GM12892 (cell line): Measurements from ENCODE around the gene MBD1. TPM values are rescaled to one million over a fixed set of nuclear protein-coding genes. Genes with fewer than 3 reads are reported as not detected.
"Not testable (repeated sequence)": the region's sequence is repeated elsewhere in the genome, so short reads cannot be mapped to it uniquely, and the experiment has no call there.

Experiments used
- DNase-seq: peaks from one replicate; pipeline ENCODE4 v3.0.0; 2011; ENCODE audit not compliant: insufficient read length
- FAIRE-seq: peaks from 2 replicates; lab custom pipeline; 2011; peaks lifted over from hg19 to GRCh38; lab: Jason Lieb, UNC
- POLR2A ChIP-seq: IDR thresholded peaks from 2 replicates; pipeline ENCODE4 v1.6.1; 2011; ENCODE audit warnings: low read depth, low read length, control low read depth
- POLR2AphosphoS5 ChIP-seq: IDR thresholded peaks from 2 replicates; pipeline ENCODE4 v1.6.1; 2011; ENCODE audit warnings: low read depth, low read length, control low read depth
- TAF1 ChIP-seq: IDR thresholded peaks from 2 replicates; pipeline ENCODE4 v1.6.1; 2011; ENCODE audit warnings: low read depth, mild to moderate bottlenecking, control low read depth, low read length, borderline replicate concordance
- polyA plus RNA-seq: library from polyadenylated mRNA; unstranded; fragments of >200 nt; gene quantifications from one replicate; pipeline ENCODE4 v1.2.1, GENCODE V29; 2012; ENCODE audit warnings: missing spikeins, inconsistent platforms; ENCODE audit not compliant: missing spikeins

MBD1 gene, protein sequence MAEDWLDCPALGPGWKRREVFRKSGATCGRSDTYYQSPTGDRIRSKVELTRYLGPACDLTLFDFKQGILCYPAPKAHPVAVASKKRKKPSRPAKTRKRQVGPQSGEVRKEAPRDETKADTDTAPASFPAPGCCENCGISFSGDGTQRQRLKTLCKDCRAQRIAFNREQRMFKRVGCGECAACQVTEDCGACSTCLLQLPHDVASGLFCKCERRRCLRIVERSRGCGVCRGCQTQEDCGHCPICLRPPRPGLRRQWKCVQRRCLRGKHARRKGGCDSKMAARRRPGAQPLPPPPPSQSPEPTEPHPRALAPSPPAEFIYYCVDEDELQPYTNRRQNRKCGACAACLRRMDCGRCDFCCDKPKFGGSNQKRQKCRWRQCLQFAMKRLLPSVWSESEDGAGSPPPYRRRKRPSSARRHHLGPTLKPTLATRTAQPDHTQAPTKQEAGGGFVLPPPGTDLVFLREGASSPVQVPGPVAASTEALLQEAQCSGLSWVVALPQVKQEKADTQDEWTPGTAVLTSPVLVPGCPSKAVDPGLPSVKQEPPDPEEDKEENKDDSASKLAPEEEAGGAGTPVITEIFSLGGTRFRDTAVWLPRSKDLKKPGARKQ
- polyA plus RNA-seq = 47.7 TPM

DNA sequence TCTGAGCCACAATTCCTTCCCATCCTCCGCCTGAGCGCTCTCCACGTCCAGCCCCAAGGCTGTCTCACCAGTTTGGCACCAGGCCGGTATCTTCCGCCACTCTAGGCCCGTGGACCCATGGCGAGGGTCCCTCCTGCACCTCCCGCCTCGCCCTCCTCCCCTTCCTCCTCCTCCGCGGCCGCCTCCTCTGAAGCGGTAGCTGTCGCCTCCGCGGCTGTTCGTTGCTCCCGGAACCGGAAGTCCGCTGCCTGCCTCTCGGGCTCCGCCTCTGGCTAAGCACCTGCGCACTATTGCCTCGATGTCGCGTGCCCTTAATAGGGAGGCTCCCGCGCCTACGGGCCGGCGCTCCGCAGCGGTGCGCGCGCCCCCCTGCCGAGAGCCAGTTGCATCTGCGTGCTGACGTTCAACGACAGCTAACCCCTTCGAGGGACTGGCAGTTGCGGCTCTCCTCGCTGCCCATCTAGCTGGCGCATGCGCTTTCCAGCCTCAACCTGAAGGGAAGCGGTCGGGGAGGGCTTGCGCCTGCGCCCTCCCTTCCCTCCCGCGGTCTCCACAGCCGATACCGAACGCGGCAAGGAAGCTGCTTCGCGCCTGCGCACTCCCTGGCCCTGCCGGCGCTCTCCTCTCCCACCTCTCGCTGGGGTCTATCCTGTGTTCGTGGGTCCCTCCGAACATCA is at the start of gene MBD1:
MBD1 (minus strand) TSS at position 229 of the 677 bp plus-strand sequence. CDS start 1,531 bp downstream, outside the sequence.
- DNase-seq (peak; percentile 97), FAIRE-seq (peak; percentile 100)
- TF ChIP-seq POLR2AphosphoS5 (peak; percentile 97), TAF1 (0 out of 2 replicates have a peak, but pooled peaks have one; percentile 56), POLR2A (peak; percentile 98)

DNA sequence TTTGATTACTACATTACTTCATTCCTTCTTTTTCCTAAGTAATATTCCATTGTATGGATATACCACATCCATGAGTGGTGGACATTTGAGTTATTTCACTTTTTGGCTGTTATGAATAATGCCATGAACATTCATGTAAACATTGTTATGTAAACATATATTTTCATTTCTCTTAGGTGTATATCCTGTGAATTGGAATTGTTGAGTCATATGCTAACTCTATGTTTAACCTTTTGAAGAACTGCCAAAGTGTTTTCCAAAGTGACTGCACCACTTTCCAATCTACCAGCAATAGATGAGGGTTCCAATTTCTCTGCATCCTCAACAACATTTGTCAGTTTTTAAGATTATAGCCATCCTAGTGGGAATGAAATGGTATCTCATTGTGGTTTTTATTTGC is 48.9 kb upstream of the MBD1 start:
- FAIRE-seq = no peak
- no peak for TF ChIP-seq POLR2AphosphoS5
- TF ChIP-seq POLR2A = no peak
- no peak for TF ChIP-seq TAF1
- no peak for DNase-seq

DNA sequence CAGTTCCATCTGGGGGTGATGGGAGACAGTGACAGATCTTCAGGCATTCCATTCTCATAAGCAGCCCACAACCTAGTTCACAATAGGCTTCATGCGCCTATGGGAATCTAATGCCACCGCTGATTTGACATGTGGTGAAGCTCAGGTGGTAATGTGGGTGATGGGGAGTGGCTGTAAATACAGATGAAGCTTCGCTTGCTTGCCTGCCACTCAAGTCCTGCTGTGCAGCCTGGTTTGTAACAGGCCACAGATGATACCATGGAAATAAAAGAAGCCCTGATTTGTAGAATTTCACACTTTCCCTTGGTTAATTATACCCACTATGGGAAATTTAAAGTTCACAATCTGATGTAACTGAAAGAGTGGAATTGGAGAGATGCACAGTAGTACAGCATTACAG is 46.7 kb upstream of the MBD1 start:
- FAIRE-seq (no peak), DNase-seq (no peak)
- no peak for TF ChIP-seq TAF1
- TF ChIP-seq POLR2AphosphoS5 = no peak
- no peak for TF ChIP-seq POLR2A

DNA sequence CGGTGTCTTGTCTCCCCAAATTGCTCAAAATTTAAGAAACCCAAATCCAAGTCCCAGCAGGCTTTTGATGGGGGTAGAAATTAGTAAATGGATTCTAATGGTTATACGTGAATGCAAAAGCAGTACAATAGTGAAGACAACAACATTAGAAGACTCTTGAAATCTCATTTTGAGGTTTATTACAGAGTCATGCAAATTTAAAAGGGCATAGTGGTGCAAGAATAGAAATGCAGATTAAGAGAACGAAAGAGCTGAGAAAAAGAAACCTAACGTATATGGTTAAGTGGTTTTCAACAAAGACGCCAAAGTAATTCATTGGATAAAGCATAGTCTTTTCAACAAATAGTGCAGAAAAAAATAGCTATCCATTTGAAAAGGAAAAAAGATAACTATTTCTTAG is 39.4 kb upstream of the MBD1 start:
- FAIRE-seq (peak; percentile 66), DNase-seq (no peak)
- no peak for TF ChIP-seq TAF1
- TF ChIP-seq POLR2AphosphoS5 = no peak
- TF ChIP-seq POLR2A = no peak

DNA sequence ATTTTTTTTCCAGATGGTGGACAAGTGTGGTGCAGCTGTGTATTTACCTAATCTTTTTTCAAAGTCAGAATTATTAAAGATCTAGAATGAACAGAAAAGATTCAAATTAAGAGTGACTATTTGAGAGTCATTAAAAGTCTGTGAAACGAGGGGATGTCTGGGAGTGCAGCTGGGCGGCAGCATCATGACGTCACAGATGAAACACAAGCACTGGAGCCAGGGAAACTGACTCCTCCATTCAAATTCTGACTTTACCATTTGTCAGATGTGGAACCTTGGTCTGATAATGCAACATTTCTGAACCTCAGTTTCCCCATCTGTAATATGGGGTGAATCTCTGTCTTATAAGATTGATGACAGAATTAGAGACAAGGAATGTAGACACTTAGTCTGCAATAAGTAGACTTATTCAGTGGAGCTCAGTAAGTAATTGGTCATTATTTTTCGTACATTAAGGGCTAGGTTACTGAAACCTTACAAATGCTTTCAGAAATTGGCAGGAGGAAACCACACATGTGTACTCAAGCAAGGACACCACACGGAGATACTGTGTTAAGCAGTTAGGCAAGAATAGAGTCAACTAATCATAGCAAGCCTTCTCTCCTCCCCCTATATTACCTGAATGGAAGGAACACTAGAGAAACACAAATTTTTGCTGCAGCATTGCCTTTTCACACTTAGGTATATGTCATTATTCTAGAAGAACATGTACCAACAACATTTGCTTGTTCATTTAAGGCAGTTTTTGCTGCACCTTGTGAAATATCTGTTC is 34.0 kb upstream of the MBD1 start:
- DNase-seq = peak; percentile 19
- FAIRE-seq = peak; percentile 97

DNA sequence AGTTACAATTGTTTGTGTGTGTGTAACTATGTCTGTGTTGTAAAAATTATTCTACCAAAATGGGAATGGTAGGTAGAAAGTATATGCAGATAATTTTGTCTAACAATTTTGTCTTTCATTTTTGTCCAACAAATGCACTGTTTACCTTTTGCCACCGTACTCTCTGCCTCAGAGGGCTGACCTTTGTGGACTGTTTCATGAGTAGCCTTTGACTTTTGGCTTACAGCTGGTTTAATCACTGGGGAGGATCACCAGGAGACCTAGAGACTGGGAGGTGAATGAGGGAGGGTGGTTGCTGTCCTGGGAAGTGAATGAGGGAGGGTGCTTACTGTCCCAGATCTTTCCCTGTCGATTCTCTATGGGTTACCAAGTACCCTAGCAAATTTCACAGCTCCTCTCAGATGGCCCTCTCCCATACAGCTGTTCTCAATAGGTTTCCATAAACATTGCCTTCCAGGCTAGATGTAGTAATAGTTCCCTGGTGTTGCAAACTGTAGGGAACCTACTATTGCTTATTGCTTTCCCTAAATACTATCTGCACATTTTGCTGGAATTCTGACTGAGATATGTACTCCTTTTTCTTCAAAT is 32.6 kb upstream of the MBD1 start:
- DNase-seq (no peak), FAIRE-seq (peak; percentile 87)
- no peak for TF ChIP-seq TAF1
- no peak for TF ChIP-seq POLR2AphosphoS5
- TF ChIP-seq POLR2A = no peak

More for the DNA sequence above, 34.0 kb upstream of the MBD1 start:
- TF ChIP-seq POLR2A = no peak
- no peak for TF ChIP-seq TAF1
- no peak for TF ChIP-seq POLR2AphosphoS5

DNA sequence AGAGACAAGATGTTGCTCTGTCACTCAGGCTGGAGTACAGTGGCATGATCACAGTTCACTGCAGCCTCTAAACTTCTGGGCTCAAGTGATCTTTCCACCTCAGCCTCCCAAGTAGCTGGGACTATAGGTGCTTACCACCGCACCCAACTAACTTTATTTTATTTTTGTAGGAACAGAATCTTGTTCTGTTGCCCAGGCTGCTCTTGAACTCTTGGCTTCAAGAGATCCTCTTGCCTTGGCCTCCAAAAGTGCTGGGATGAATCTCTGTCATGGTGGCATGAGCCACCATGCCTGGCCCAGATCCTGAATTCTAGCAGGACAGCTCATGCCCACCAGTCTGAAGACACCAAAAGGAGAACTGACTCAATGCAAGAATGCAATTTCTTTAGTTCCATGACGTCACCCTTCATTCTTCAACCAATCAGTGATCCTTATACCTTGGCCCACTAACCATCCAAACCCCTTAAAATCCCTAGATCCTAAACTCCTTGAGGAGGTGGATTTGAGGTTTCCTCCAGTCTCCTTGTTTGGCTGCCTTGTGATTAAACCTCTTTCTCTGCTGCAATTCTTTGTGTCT is 31.8 kb upstream of the MBD1 start:
- FAIRE-seq (no peak), DNase-seq (no peak)
- no peak for TF ChIP-seq TAF1
- 0 out of 2 replicates have a peak, but pooled peaks have one; percentile 34 for TF ChIP-seq POLR2AphosphoS5
- peak; percentile 19; the same call in 1 of the 2 replicates for TF ChIP-seq POLR2A

DNA sequence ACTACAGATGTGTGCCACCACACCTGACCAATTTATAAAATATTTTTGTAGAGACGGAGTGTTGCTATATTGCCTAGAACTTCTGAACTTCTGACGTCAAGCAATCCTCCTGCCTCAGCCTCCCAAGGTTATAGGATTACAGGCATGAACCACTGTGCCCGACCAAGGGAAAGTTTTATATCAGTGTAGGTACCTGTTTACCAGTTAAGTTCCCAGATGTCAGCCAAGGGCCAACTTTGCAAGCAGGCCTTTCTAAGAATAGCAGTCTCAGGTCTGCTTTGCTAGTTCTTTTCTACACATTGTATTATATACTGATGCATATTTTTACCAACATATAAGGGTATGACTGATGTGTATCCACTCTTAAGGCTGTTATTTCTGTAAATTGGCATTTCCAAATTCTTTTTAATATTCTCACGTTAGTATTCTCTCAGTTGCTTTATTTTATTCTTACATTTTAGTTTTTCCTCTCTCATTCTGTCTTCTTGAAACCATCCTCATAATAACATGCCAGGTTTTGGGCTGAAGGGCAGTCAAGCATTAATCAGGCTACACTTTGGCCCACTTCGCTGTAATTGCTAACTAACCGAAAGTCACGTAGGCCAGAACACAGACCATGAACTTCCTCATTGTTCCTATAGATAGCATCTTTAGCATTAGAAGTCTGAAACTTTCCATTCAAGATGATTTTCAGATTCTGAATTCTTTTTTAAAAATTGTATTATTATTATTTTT is 31.1 kb upstream of the MBD1 start:
- DNase-seq = no peak

DNA sequence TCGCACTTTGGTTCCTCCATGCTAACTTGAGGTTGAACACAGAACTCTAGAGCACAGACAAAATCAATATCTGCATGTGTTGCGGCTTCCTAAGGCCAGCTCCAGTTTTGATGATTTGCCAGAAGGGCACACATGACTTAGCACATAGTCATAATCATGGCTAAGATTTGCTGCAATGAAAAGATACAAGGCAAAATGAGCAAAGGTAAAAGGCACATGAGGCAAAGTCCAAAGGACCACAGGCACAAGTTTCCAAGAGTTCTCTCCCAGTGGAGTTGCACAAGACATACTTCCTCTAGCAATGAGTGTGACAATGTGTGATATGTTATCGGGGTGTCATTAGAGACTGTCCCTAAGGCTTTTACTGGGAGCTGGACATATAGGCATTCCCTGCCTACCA is 30.3 kb upstream of the MBD1 start:
- DNase-seq = no peak
- FAIRE-seq = peak; percentile 89
- no peak for TF ChIP-seq POLR2AphosphoS5
- TF ChIP-seq TAF1 = no peak
- TF ChIP-seq POLR2A = no peak

More for the DNA sequence above, 31.1 kb upstream of the MBD1 start:
- peak; percentile 98 for FAIRE-seq
- TF ChIP-seq TAF1 = no peak
- peak; percentile 8; the same call in 1 of the 2 replicates for TF ChIP-seq POLR2AphosphoS5

DNA sequence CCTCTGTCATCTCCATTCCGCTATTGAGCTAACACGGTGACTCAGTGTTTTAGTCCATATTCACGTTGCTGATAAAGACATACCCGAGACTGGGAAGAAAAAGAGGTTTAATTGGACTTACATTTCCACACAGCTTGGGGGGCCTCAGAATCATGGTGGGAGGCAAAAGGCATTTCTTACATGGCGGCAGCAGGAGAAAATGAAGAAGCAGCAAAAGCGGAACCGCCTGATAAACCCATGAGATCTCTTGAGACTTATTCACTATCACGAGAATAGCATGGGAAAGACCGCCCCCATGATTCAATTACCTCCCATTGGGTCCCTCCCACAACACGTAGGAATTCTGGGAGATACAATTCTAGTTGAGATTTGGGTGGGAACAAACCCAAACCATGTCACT is 28.8 kb upstream of the MBD1 start:
- FAIRE-seq (no peak), DNase-seq (no peak)

DNA sequence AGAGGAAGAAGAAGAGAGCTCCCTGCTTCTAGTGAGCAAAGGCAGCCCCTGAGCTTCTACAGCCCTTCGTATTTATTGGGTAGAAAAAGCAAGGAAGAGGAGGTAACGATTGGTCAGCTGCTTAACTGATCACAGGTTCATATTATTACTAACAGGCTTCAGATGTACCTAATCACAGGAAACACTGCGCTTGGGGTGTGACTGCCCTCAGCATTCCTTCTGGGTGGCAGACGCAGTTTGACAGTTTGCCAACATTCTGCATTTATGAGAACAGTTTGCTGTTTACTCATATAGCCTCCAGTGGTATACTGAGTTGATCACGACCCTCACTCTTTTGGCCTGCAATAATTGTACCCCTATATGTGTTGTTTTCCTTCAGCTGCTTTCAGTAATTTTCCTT is 27.5 kb upstream of the MBD1 start:
- FAIRE-seq = peak; percentile 73
- DNase-seq = not testable (repeated sequence)

More for the DNA sequence above, 28.8 kb upstream of the MBD1 start:
- no peak for TF ChIP-seq POLR2A
- TF ChIP-seq POLR2AphosphoS5 = no peak
- TF ChIP-seq TAF1 = no peak
